Gastroesophageal sphincter (tissue), 4 donors: ENCODE results near the gene SAMD8. TPM values are rescaled to one million over a fixed set of nuclear protein-coding genes. Genes with fewer than 3 reads are reported as not detected.
"Not testable (repeated sequence)": the region's sequence is repeated elsewhere in the genome, so short reads cannot be mapped to it uniquely, and the experiment has no call there.

Experiments used
- ATAC-seq: fragments of 150-250 bp; one replicate; pipeline ENCODE4 v1.9.1; 2016; ENCODE audit warnings: mild to moderate bottlenecking, moderate library complexity
- H3K27ac ChIP-seq, 4 donors: fragments of 200-600 bp; sonication (generic) in 3 of 4; 1 replicate in 3 of 4; 2 replicates in 1 of 4; pipeline ENCODE4 v1.5.1; 2016 to 2019
- H3K27me3 ChIP-seq: fragments of 200-600 bp; sonication (generic); one replicate; pipeline ENCODE4 v1.5.1; 2019
- H3K36me3 ChIP-seq, 2 donors: fragments of 200-600 bp; sonication (generic); one replicate each; pipeline ENCODE4 v1.5.1; 2019; ENCODE audit warnings: control low read depth in 1 of 2
- H3K4me1 ChIP-seq, 3 donors: fragments of 200-600 bp; sonication (generic); 1 replicate in 2 of 3; 2 replicates in 1 of 3; pipeline ENCODE4 v1.5.1; 2016 to 2019; ENCODE audit warnings: control low read depth in 2 of 3
- H3K4me3 ChIP-seq, 2 donors: fragments of 200-600 bp; sonication (generic); one replicate each; pipeline ENCODE4 v1.5.1; 2019; ENCODE audit warnings: mild to moderate bottlenecking in 1 of 2, moderate library complexity in 1 of 2
- H3K9me3 ChIP-seq, 3 donors: fragments of 200-600 bp; sonication (generic); one replicate each; pipeline ENCODE4 v1.5.1; 2017 to 2019; ENCODE audit warnings: control low read depth in 2 of 3
- EP300 ChIP-seq: sonication (generic); formaldehyde crosslinking; IDR thresholded peaks from one replicate; pipeline ENCODE4 v1.6.1; 2017; ENCODE audit warnings: antibody characterized with exemption, mild to moderate bottlenecking
- POLR2A ChIP-seq, 2 donors: fragments of 450-650 bp; IDR thresholded peaks; one replicate each; pipeline ENCODE4 v1.6.1; 2017; ENCODE audit warnings: antibody characterized with exemption in 2 of 2, mild to moderate bottlenecking in 2 of 2, moderate library complexity in 1 of 2
- POLR2AphosphoS5 ChIP-seq: sonication (generic); formaldehyde crosslinking; IDR thresholded peaks from one replicate; pipeline ENCODE4 v1.6.1; 2017; ENCODE audit warnings: antibody characterized with exemption
- WGBS, 2 donors: methylation state at CpG; one replicate each; pipeline ENCODE4 v1.1.5; 2018; ENCODE audit warnings: low coverage in 1 of 2; 5-methylcytosine and 5-hydroxymethylcytosine counted together
- total RNA-seq, 4 donors: library from RNA; depleted of rRNA; stranded (reverse); fragments of >200 nt; gene quantifications; one replicate each; pipeline ENCODE4 v1.1.0, GENCODE V29; 2016
- TF ChIP-seq, protein P1 (sequence below), 4 experiments: fragments of 200-600 bp in 2 of 4; fragments of 450-650 bp in 2 of 4; sonication (generic) in 1 of 4; IDR thresholded peaks; one replicate each; pipeline ENCODE4 v1.5.1; 2017 to 2019; ENCODE audit warnings: antibody characterized with exemption in 4 of 4, mild to moderate bottlenecking in 2 of 4, moderate library complexity in 2 of 4

The SAMD8 gene
- total RNA-seq, 4 donors from 2014 or later = 23.2 to 33.8 (median 30.7) TPM

- 92 to 100% methylated on average over 2 to 7 of the region's 16 CpGs for WGBS, 2 donors
- ATAC-seq = no peak
Measured at GRCh38 chr10:75105576-75106197, 5.8 kb upstream of the SAMD8 start.

DNA sequence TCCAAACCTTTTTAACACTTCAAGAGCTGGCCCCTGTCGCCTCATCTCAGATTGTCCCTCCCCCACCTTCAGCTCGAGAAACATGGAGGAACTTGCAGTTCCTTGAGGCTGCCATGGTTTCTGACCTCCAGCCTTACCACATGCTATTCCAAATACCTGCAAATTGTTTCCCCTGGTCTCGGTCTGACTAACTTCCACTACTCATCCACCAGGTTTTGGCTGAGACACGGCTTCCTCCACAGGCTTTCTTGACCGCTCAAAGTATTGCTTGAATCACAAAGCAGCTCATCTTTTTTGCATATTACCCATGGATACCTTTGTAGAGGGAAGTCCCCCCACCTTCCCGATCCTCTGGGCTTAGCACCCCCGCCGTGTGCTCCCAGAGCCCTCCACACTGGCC is 5.2 kb upstream of the SAMD8 start:
- Histone ChIP-seq H3K9me3 (no peaks in the 10 kb centered on the region), H3K36me3 (no peaks in the 10 kb centered on the region), H3K4me3 (no peak overlapping the region), H3K27me3 (no peaks in the 10 kb centered on the region), H3K4me1 (peaks cover 0 to 6% (median 0%) of the 10 kb centered on the region in 3 donors), H3K27ac (no peak overlapping the region)
- WGBS, 2 donors = 70 to 100% methylated on average over 1 to 7 of the region's 8 CpGs
- TF ChIP-seq, protein P1, sequence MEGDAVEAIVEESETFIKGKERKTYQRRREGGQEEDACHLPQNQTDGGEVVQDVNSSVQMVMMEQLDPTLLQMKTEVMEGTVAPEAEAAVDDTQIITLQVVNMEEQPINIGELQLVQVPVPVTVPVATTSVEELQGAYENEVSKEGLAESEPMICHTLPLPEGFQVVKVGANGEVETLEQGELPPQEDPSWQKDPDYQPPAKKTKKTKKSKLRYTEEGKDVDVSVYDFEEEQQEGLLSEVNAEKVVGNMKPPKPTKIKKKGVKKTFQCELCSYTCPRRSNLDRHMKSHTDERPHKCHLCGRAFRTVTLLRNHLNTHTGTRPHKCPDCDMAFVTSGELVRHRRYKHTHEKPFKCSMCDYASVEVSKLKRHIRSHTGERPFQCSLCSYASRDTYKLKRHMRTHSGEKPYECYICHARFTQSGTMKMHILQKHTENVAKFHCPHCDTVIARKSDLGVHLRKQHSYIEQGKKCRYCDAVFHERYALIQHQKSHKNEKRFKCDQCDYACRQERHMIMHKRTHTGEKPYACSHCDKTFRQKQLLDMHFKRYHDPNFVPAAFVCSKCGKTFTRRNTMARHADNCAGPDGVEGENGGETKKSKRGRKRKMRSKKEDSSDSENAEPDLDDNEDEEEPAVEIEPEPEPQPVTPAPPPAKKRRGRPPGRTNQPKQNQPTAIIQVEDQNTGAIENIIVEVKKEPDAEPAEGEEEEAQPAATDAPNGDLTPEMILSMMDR (IDR thresholded peaks at IDR 0.05) = no peak
- TF ChIP-seq POLR2AphosphoS5 = no peak
- no peak for TF ChIP-seq EP300
- TF ChIP-seq POLR2A (IDR thresholded peaks at IDR 0.05) = no peak
- no peak for ATAC-seq

More at GRCh38 chr10:75105576-75106197, 5.8 kb upstream of the SAMD8 start:
- Histone ChIP-seq H3K36me3 (no peaks in the 10 kb centered on the region), H3K9me3 (no peaks in the 10 kb centered on the region), H3K27ac (no peak overlapping the region), H3K4me1 (peaks cover 0 to 6% (median 0%) of the 10 kb centered on the region in 3 donors), H3K27me3 (no peaks in the 10 kb centered on the region), H3K4me3 (no peak overlapping the region)
- TF ChIP-seq POLR2AphosphoS5 = no peak
- no peak for TF ChIP-seq POLR2A (IDR thresholded peaks at IDR 0.05)
- TF ChIP-seq EP300 = no peak
- TF ChIP-seq, protein P1 (IDR thresholded peaks at IDR 0.05) = no peak

DNA sequence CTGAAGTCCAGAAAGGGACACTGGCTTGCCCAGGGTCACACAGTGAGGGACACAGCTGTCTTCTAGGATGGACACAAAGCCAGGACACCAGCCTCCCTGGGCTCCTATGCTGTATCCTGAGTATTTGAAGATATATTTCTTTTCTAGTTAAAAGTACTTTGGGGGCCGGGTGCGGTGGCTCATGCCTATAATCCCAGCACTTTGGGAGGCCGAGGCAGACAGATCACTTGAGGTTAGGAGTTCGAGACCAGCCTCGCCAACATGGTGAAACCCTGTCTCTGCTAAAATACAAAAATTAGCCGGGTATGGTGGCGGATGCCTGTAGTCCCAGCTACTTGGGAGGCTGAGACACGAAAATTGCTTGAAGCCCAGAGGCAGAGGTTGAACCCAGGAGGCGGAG is 4.6 kb upstream of the SAMD8 start:
- not testable (repeated sequence) for ATAC-seq, H3K4me1 ChIP-seq, H3K36me3 ChIP-seq, H3K27ac ChIP-seq, H3K4me3 ChIP-seq, H3K27me3 ChIP-seq, H3K9me3 ChIP-seq
- 94 to 100% methylated on average over 1 to 4 of the region's 9 CpGs for WGBS, 2 donors

- Histone ChIP-seq H3K27ac (no peak overlapping the region), H3K36me3 (no peaks in the 10 kb centered on the region), H3K27me3 (no peaks in the 10 kb centered on the region), H3K4me3 (no peak overlapping the region), H3K4me1 (peaks cover 0 to 15% (median 3%) of the 10 kb centered on the region in 3 donors), H3K9me3 (no peaks in the 10 kb centered on the region)
- ATAC-seq = no peak
- TF ChIP-seq, protein P1 (IDR thresholded peaks at IDR 0.05) = no peak
- no peak for TF ChIP-seq POLR2AphosphoS5
- TF ChIP-seq POLR2A (IDR thresholded peaks at IDR 0.05) = no peak
- TF ChIP-seq EP300 = no peak
- WGBS, 2 donors = 74 to 94% methylated on average over 10 of the region's 25 CpGs
Measured at GRCh38 chr10:75107756-75108683, 3.4 kb upstream of the SAMD8 start.

- WGBS, 2 donors = 70% methylated on average over 2 of the region's 10 CpGs; no CpG with 5 or more reads in 1 of the 2 donors
- TF ChIP-seq, protein P1 (IDR thresholded peaks at IDR 0.05) = peak in 3 of 4 experiments; percentile 22 to 37 (median 29)
- TF ChIP-seq POLR2A (IDR thresholded peaks at IDR 0.05) = no peak
- no peaks in the 10 kb centered on the region for H3K27me3 ChIP-seq
- H3K36me3 ChIP-seq = no peaks in the 10 kb centered on the region
- H3K4me1 ChIP-seq = peaks cover 0 to 23% (median 7%) of the 10 kb centered on the region in 3 donors
- H3K9me3 ChIP-seq = no peaks in the 10 kb centered on the region
- no peak overlapping the region for H3K4me3 ChIP-seq
- H3K27ac ChIP-seq = no peak overlapping the region
- no peak for ATAC-seq
Measured at GRCh38 chr10:75108684-75109458, 2.6 kb upstream of the SAMD8 start.
